ENCODE results near the gene REM2. TPM values are rescaled to one million over a fixed set of nuclear protein-coding genes. Genes with fewer than 3 reads are reported as not detected.

REM2 gene, protein sequence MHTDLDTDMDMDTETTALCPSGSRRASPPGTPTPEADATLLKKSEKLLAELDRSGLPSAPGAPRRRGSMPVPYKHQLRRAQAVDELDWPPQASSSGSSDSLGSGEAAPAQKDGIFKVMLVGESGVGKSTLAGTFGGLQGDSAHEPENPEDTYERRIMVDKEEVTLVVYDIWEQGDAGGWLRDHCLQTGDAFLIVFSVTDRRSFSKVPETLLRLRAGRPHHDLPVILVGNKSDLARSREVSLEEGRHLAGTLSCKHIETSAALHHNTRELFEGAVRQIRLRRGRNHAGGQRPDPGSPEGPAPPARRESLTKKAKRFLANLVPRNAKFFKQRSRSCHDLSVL
- polyA plus RNA-seq (2013, experiment 1 of 2; ENCODE audit: insufficient read length) = 0.12 TPM
- polyA plus RNA-seq (2013, experiment 2 of 2; ENCODE audit: insufficient read length) = 0.07 TPM

DNA sequence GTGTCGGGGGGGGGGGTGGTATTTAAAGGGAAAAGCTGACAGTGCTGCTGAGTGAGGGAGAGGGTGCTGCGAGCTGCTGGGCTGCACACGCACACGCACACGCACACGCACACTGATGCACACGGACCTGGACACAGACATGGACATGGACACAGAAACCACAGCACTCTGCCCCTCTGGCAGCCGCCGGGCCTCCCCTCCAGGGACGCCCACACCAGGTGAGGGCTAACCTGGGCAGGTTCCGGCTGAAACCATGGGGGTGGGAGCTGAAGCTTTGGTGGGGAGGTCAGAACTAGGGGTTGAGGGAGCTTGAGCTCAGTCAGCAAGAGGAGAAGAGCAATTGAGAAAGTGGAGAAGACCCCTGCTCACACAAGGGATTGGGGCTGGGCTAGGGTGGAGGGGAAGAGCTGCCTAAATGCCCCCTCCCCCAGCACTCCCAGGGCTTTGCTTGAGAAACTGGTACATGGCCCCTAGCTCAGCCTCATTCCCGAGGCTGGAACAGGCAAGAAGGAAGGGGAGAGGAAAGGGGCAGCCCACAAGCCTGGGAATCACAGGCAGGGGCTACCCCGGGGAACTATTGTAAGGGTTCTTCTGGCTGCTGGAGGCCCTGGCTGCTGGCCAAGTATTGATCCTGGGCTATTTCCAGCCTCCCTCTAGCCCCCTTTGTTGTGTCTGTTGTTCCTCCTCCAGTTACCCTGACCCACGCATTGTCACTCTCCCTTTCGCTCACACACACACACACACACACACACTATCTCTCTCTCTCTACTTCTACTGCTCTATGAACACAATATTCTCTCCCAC is at the start of gene REM2:
Gene REM2, plus strand, starts transcription at position 50 of the 804 bp plus-strand sequence. Its CDS starts 66 bp downstream, at position 116.
- no peak for DNase-seq

GRCh38 chr14:22835505-22835904 is 47.5 kb upstream of the REM2 start:
- no peak for DNase-seq

DNA sequence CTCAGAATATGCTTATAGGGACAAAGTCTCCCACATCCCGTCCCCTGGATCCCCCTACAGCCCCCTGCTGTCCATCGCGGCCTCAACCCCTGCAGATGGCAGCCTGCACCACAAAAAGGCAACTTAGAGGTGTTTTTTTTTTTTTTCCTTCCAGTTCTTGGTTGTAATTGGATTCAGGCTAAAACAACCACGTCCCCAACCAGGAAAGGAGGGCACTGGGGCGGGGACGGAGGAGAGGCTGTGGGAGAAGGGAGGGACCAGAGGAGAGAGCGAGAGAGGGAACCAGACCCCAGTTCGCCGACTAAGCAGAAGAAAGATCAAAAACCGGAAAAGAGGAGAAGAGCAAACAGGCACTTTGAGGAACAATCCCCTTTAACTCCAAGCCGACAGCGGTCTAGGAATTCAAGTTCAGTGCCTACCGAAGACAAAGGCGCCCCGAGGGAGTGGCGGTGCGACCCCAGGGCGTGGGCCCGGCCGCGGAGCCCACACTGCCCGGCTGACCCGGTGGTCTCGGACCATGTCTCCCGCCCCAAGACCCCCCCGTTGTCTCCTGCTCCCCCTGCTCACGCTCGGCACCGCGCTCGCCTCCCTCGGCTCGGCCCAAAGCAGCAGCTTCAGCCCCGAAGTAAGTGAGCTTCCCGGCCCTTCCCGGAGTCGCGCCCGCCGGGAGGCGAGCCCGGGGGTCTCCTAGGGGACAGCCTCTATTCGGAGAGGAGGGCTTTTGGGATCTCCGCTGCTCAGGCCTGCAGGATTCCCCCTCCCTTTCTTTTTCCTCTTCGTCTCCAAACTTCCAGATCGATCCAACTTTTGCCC is 46.5 kb upstream of the REM2 start, which contains the start of gene MMP14:
Gene MMP14, plus strand, starts transcription at position 285 of the 813 bp plus-strand sequence. Its CDS starts 233 bp downstream, at position 518.
- peak; percentile 93 for DNase-seq

- DNase-seq = peak; percentile 70
Observed at GRCh38 chr14:22837114-22837749, 45.8 kb upstream of the REM2 start.

- peak; percentile 71 for DNase-seq
Observed at GRCh38 chr14:22837750-22838538, 45.1 kb upstream of the REM2 start.

- DNase-seq = peak; percentile 83
Observed at GRCh38 chr14:22838631-22839041, 44.4 kb upstream of the REM2 start.

DNA sequence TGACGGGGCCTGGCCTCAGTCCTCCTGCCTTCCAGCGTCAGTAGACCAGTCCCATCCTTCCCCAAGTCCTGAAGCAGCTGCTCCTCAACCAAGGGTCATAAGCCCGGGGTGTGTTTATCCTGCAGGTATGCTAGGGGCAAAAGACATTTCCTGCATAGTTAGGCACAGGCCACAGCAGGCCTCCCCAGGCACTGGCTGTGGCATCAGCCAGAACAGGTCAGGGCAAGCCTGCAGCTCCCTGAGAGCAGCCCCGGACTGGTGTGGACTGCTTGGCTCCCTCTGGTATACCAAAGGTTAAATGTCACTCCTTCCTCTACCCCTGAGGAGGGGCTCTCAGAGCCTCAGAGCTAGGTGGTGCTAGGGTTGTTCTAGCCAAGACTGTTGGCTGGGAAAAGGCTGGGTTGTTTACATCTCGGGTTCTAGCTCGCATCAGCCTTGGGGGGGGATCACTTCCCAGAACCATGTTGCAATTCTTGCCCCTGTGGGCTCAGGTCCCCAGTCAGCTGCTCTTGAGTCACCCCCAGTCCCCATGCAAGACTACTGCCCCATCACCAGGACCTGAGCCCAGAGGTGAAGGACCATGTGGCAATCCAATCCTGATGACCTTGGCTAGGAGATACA is 43.8 kb upstream of the REM2 start:
- DNase-seq = no peak

DNA sequence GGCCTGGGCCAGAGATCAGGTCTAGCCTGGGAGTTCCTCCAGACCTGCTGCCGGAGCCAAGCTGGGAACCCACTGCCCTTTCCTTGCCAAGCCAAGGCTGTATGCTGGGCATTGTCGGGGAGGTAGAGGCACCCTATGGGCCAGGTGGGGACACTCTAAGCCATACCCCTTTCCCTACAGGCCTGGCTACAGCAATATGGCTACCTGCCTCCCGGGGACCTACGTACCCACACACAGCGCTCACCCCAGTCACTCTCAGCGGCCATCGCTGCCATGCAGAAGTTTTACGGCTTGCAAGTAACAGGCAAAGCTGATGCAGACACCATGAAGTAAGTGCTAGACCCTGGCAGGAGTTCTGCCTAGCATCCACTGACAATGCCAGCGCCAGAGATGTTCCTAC is 41.7 kb upstream of the REM2 start:
- DNase-seq = no peak

GRCh38 chr14:22841769-22842168 is 41.3 kb upstream of the REM2 start:
- DNase-seq = no peak

- no peak for DNase-seq
Observed at GRCh38 chr14:22842211-22843122, 40.6 kb upstream of the REM2 start.

DNA sequence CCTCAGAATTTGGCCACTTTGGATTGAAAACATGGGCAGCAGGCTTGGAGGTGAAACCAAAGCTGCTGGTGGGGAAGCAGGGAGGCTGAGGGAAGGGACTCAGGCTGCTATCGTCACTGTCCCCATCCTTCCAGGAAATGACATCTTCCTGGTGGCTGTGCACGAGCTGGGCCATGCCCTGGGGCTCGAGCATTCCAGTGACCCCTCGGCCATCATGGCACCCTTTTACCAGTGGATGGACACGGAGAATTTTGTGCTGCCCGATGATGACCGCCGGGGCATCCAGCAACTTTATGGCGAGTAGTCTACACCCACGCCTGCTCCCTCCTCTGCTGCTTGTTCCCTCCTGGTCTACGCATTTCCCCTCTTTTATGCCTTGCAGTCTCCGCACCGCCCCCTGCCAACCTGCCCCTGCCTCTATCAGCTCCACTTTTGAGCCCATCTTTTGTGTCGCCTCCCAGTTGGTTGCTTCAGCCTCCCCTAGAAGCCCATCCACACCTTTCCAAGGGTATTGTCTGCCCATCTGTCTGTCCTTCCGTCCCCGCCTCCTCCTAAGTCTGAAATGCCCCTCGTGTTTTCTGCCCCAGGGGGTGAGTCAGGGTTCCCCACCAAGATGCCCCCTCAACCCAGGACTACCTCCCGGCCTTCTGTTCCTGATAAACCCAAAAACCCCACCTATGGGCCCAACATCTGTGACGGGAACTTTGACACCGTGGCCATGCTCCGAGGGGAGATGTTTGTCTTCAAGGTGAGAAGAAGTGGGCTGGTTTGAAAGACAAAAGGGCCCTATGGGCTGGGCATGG is 39.7 kb upstream of the REM2 start:
- DNase-seq = no peak

DNA sequence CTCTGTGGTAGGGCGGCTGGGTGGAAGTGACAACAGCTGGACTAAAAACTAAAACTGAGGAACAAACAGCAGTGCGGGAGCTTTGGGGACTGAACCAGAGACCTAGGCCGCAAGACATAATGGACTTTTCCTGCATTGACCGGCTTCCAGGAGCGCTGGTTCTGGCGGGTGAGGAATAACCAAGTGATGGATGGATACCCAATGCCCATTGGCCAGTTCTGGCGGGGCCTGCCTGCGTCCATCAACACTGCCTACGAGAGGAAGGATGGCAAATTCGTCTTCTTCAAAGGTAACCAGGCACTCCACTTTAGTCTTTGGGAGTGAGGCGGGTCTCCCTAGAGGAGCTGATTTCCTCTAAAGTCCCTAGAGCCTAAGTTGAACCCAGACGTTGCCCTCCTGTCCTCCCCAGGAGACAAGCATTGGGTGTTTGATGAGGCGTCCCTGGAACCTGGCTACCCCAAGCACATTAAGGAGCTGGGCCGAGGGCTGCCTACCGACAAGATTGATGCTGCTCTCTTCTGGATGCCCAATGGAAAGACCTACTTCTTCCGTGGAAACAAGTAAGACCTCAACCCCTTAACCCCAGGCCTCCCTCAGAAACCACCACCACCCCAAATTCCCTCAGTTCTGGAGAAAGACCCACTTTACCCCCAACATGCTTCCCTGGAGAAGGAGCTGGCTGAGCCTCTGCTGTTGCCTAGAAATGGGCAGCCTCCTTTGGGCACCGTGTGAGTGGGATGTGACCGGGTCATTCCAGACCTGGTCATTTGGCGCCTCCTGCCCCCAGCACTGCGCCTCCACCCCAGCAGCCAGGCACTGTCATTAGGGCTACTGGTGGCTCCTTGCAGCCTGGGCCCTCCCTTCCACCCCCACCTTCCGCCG is 38.6 kb upstream of the REM2 start:
- no peak for DNase-seq

DNA sequence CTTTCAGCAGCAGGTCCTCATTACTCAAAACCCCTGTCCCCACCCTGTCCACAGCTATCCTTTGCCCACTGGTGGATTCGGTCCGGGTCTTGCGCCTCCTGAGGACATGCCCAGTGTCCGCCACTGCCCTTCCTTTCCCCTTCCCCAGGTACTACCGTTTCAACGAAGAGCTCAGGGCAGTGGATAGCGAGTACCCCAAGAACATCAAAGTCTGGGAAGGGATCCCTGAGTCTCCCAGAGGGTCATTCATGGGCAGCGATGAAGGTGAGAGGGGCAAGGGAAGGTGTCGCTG is 38.0 kb upstream of the REM2 start:
- no peak for DNase-seq

DNA sequence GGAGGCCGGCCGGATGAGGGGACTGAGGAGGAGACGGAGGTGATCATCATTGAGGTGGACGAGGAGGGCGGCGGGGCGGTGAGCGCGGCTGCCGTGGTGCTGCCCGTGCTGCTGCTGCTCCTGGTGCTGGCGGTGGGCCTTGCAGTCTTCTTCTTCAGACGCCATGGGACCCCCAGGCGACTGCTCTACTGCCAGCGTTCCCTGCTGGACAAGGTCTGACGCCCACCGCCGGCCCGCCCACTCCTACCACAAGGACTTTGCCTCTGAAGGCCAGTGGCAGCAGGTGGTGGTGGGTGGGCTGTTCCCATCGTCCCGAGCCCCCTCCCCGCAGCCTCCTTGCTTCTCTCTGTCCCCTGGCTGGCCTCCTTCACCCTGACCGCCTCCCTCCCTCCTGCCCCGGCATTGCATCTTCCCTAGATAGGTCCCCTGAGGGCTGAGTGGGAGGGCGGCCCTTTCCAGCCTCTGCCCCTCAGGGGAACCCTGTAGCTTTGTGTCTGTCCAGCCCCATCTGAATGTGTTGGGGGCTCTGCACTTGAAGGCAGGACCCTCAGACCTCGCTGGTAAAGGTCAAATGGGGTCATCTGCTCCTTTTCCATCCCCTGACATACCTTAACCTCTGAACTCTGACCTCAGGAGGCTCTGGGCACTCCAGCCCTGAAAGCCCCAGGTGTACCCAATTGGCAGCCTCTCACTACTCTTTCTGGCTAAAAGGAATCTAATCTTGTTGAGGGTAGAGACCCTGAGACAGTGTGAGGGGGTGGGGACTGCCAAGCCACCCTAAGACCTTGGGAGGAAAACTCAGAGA is 37.0 kb upstream of the REM2 start:
- no peak for DNase-seq

DNA sequence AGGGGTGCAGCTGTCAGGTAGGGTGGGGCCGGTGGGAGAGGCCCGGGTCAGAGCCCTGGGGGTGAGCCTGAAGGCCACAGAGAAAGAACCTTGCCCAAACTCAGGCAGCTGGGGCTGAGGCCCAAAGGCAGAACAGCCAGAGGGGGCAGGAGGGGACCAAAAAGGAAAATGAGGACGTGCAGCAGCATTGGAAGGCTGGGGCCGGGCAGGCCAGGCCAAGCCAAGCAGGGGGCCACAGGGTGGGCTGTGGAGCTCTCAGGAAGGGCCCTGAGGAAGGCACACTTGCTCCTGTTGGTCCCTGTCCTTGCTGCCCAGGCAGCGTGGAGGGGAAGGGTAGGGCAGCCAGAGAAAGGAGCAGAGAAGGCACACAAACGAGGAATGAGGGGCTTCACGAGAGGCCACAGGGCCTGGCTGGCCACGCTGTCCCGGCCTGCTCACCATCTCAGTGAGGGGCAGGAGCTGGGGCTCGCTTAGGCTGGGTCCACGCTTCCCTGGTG is 36.2 kb upstream of the REM2 start:
- no peak for DNase-seq

DNA sequence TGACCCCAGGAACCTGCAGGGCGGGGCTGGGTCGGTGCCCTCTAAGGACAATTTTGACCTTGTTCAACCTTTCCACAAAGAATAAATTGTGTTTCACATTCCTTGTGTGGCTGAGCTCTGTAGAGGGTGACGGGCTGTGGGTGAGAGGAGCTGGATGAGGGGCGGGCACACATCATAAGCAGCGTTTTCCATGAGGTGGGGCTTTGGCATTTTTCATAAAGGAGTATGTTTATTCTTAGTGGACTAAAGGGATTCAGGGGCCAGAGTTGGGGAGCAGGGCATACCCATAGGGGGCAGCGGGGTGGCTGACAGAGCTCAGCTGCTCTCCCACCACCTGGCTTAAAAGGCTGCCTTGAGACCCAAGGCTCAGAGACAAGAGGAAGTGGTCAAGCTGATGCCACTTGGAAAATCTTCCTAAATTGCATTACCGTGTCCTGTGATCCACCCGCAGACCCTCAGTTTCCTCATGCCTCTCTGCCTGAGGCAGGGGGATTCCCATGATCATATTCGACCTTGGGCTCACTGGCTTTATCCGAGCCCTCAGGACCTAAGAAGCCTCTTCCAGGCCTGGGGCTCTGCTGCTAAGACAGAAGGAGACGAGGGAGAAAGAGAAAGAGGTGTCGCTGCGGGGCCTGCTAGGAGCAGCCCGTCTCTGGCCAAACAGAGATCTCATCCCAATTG is 35.2 kb upstream of the REM2 start:
- DNase-seq = peak; percentile 56

Measured in fibroblast of skin of back (primary cell).